ENCODE measurements around the gene CAPN8.

DNA sequence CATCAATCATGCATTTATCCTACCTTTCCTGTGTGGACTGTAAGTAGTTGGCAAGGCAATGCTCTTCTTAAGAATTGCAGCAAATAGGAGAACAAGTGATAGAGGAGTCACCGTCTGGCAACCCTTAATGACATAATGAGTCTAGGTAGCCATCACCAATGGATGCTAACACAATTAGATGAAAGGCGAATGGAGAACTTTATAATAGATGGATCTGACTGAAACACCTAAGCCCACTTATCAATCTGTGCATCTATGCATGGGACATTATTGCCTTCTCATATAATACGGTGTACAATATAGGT, 18.9 kb upstream of the CAPN8 start:
- TF ChIP-seq, protein P1, sequence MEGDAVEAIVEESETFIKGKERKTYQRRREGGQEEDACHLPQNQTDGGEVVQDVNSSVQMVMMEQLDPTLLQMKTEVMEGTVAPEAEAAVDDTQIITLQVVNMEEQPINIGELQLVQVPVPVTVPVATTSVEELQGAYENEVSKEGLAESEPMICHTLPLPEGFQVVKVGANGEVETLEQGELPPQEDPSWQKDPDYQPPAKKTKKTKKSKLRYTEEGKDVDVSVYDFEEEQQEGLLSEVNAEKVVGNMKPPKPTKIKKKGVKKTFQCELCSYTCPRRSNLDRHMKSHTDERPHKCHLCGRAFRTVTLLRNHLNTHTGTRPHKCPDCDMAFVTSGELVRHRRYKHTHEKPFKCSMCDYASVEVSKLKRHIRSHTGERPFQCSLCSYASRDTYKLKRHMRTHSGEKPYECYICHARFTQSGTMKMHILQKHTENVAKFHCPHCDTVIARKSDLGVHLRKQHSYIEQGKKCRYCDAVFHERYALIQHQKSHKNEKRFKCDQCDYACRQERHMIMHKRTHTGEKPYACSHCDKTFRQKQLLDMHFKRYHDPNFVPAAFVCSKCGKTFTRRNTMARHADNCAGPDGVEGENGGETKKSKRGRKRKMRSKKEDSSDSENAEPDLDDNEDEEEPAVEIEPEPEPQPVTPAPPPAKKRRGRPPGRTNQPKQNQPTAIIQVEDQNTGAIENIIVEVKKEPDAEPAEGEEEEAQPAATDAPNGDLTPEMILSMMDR (IDR thresholded peaks at IDR 0.05): no peak
- no peak for TF ChIP-seq POLR2A (IDR thresholded peaks at IDR 0.05)

Data from testis (tissue), 2 donors.